Activated CD8-positive, alpha-beta T cell treated with anti-CD3 and anti-CD28 coated beads for 36 hours (primary cell): ENCODE results near the gene POLR3H. TPM values are rescaled to one million over a fixed set of nuclear protein-coding genes. Genes with fewer than 3 reads are reported as not detected.

ENCODE experiments used
- ATAC-seq: fragments of 200-7000 bp; cut with Tn5 transposase; one replicate; pipeline ENCODE4 v1.10.0; 2021; ENCODE audit warnings: mild to moderate bottlenecking, moderate library complexity
- CTCF ChIA-PET: fragments of 350-600 bp; sonication (Branson Sonifier 250); formaldehyde crosslinking; loops from one replicate; lab custom pipeline; 2021; ENCODE audit warnings: antibody characterized with exemption; lab: Charles Lee
- POLR2A ChIA-PET: fragments of 350-600 bp; sonication (Branson Sonifier 250); formaldehyde crosslinking; loops from one replicate; lab custom pipeline; 2021; ENCODE audit warnings: antibody characterized with exemption; lab: Charles Lee
- DNase-seq: peaks from one replicate; pipeline ENCODE4 v3.0.0-alpha.2; 2020
- H3K27ac Mint-ChIP-seq: one replicate; pipeline ENCODE4 v1.8.0; 2021; ENCODE audit warnings: mild to moderate bottlenecking, mixed read lengths
- H3K27me3 Mint-ChIP-seq: one replicate; pipeline ENCODE4 v1.8.0; 2021; ENCODE audit warnings: mixed read lengths
- H3K36me3 Mint-ChIP-seq: one replicate; pipeline ENCODE4 v1.8.0; 2021; ENCODE audit warnings: low read depth, mixed read lengths
- H3K4me1 Mint-ChIP-seq: one replicate; pipeline ENCODE4 v1.8.0; 2021; ENCODE audit warnings: low read depth, mixed read lengths
- H3K4me3 Mint-ChIP-seq: one replicate; pipeline ENCODE4 v1.8.0; 2021; ENCODE audit warnings: mild to moderate bottlenecking, moderate library complexity, mixed read lengths
- H3K9me3 Mint-ChIP-seq: one replicate; pipeline ENCODE4 v1.8.0; 2021; ENCODE audit warnings: mixed read lengths
- CTCF ChIP-seq: fragments of 200-600 bp; IDR thresholded peaks from one replicate; pipeline ENCODE4 v1.8.0; 2022; ENCODE audit warnings: antibody characterized with exemption, mild to moderate bottlenecking
- intact Hi-C: fragments of 100-400 bp; cut with micrococcal nuclease; formaldehyde crosslinking; loops from one replicate; pipeline ENCODE4 v1.10.0; 2022
- total RNA-seq, 2 experiments: library from RNA; stranded (reverse); gene quantifications; one replicate each; pipeline ENCODE4 v1.2.3, GENCODE V29; 2021

The POLR3H gene
- total RNA-seq, 2 experiments from 2014 or later = 26.8 to 29.0 TPM

- TF ChIP-seq CTCF = no peak
- Mint-ChIP-seq H3K4me3 (peak overlapping the region; percentile 7), H3K27ac (peak overlapping the region; percentile 68), H3K27me3 (no peaks in the 10 kb centered on the region), H3K4me1 (peaks cover 34% of the 10 kb centered on the region), H3K9me3 (no peaks in the 10 kb centered on the region), H3K36me3 (peaks cover 26% of the 10 kb centered on the region)
- intact Hi-C loops = no loop called here
- CTCF ChIA-PET = interaction anchor here (1.3 to 2.9 kb wide), 2 partner anchors 9 to 14 kb away, joined by 4 to 14 read pairs; no protein-coding TSS in a partner anchor
- no peak for ATAC-seq
- no peak for DNase-seq
- POLR2A ChIA-PET = interaction anchor here (0.6 to 2.3 kb wide), 4 partner anchors 9 to 115 kb away, joined by 3 to 7 read pairs (median 3); no protein-coding TSS in a partner anchor
Observed at GRCh38 chr22:41541484-41541883, 2.8 kb downstream of the POLR3H start.

- DNase-seq = no peak
- peaks cover 26% of the 10 kb centered on the region for H3K36me3 Mint-ChIP-seq
Observed at GRCh38 chr22:41540365-41540764, 3.9 kb downstream of the POLR3H start.

GRCh38 chr22:41540006-41540315 is 4.3 kb downstream of the POLR3H start:
- no peak overlapping the region for H3K27ac Mint-ChIP-seq
- TF ChIP-seq CTCF = no peak
- H3K9me3 Mint-ChIP-seq = no peaks in the 10 kb centered on the region
- DNase-seq (no peak), ATAC-seq (no peak)
- POLR2A ChIA-PET = interaction anchor here (0.5 kb wide), 1 partner anchor 678 kb away, joined by 3 read pairs; no protein-coding TSS in a partner anchor
- H3K27me3 Mint-ChIP-seq = no peaks in the 10 kb centered on the region
- H3K36me3 Mint-ChIP-seq = peaks cover 29% of the 10 kb centered on the region
- peaks cover 30% of the 10 kb centered on the region for H3K4me1 Mint-ChIP-seq
- CTCF ChIA-PET = interaction anchor here (1.2 kb wide), 1 partner anchor 13 kb away, joined by 4 read pairs; no protein-coding TSS in a partner anchor
- no peak overlapping the region for H3K4me3 Mint-ChIP-seq
- intact Hi-C loops = no loop called here

More at GRCh38 chr22:41540365-41540764, 3.9 kb downstream of the POLR3H start:
- peak overlapping the region; percentile 64 for H3K27ac Mint-ChIP-seq
- TF ChIP-seq CTCF = no peak
- CTCF ChIA-PET = no interaction called here
- no peak for ATAC-seq
- H3K4me3 Mint-ChIP-seq = no peak overlapping the region
- H3K27me3 Mint-ChIP-seq = no peaks in the 10 kb centered on the region
- POLR2A ChIA-PET = interaction anchor here (0.5 kb wide), 1 partner anchor 677 kb away, joined by 3 read pairs; no protein-coding TSS in a partner anchor
- intact Hi-C loops = no loop called here
- peaks cover 34% of the 10 kb centered on the region for H3K4me1 Mint-ChIP-seq
- no peaks in the 10 kb centered on the region for H3K9me3 Mint-ChIP-seq

GRCh38 chr22:41539146-41540005 is 4.9 kb downstream of the POLR3H start:
- no peaks in the 10 kb centered on the region for H3K27me3 Mint-ChIP-seq
- no peak overlapping the region for H3K4me3 Mint-ChIP-seq
- H3K27ac Mint-ChIP-seq = peak overlapping the region; percentile 32
- peaks cover 25% of the 10 kb centered on the region for H3K4me1 Mint-ChIP-seq
- POLR2A ChIA-PET = no interaction called here
- H3K36me3 Mint-ChIP-seq = peaks cover 29% of the 10 kb centered on the region
- ATAC-seq (no peak), DNase-seq (no peak)
- no peak for TF ChIP-seq CTCF
- CTCF ChIA-PET = interaction anchor here (1.2 kb wide), 1 partner anchor 12 kb away, joined by 4 read pairs; no protein-coding TSS in a partner anchor
- no peaks in the 10 kb centered on the region for H3K9me3 Mint-ChIP-seq
- intact Hi-C loops = no loop called here

GRCh38 chr22:41538583-41538982 is 5.7 kb downstream of the POLR3H start:
- intact Hi-C loops = no loop called here
- Mint-ChIP-seq H3K27me3 (no peaks in the 10 kb centered on the region), H3K9me3 (no peaks in the 10 kb centered on the region), H3K4me1 (peaks cover 22% of the 10 kb centered on the region), H3K36me3 (peaks cover 28% of the 10 kb centered on the region), H3K4me3 (no peak overlapping the region), H3K27ac (no peak overlapping the region)
- no peak for DNase-seq
- POLR2A ChIA-PET = interaction anchor here (0.9 kb wide), 1 partner anchor 21 kb away, joined by 3 read pairs; no protein-coding TSS in a partner anchor
- TF ChIP-seq CTCF = no peak
- no peak for ATAC-seq
- CTCF ChIA-PET = interaction anchor here (1.2 to 1.5 kb wide), 2 partner anchors 12 to 135 kb away, joined by 4 to 8 read pairs; no protein-coding TSS in a partner anchor
